MV-4-11 (cell line): ENCODE measurements around the gene LYVE1.

ENCODE experiments used
- DNase-seq: peaks from one replicate; lab custom pipeline; 2025; lab: John Stamatoyannopoulos, UW

LYVE1 gene

GRCh38 chr11:10520562-10520961, 47.9 kb downstream of the LYVE1 start:
- DNase-seq = no peak

DNA sequence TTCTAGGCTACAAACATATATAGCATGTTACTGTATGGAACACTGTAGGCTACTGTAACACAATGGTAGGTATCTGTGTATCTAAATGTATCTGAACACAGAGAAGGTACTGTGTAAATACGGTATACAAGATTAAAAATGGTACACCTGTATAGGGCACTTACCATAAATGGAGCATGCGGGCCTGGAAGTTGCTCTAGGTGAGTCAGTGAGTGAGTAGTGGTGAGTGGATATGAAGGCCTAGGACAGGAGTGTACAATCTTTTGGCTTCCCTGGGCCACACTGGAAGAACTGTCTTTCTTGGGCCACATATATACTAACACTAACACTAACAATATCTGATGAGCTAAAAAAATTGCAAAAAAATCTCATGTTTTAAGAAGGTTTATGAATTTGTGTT, 48.8 kb downstream of the LYVE1 start:
- DNase-seq = no peak

GRCh38 chr11:10518891-10519290, 49.6 kb downstream of the LYVE1 start:
- no peak for DNase-seq

DNA sequence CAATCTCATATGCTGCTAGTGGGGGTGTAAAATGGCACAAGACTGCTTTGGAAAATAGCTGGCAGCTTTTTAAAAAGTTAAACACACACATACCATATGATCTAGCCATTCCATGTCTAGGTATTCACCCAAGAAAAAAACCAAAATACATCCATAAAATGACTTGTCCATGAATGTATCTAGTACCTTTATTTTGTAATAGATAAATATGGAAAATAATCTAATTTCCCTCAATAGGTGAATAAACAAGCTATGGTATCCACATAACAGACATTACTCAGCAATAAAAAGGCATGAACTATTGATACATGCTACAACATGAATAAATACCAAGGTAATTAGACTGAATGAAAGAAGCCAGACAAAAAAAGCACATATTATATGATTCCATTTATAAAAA, 50.3 kb downstream of the LYVE1 start:
- DNase-seq = no peak

GRCh38 chr11:10515418-10515817, 53.0 kb downstream of the LYVE1 start:
- DNase-seq = no peak

- DNase-seq = no peak
Observed at GRCh38 chr11:10514709-10515108, 53.8 kb downstream of the LYVE1 start.

- DNase-seq = no peak
Observed at GRCh38 chr11:10514202-10514601, 54.3 kb downstream of the LYVE1 start.

DNA sequence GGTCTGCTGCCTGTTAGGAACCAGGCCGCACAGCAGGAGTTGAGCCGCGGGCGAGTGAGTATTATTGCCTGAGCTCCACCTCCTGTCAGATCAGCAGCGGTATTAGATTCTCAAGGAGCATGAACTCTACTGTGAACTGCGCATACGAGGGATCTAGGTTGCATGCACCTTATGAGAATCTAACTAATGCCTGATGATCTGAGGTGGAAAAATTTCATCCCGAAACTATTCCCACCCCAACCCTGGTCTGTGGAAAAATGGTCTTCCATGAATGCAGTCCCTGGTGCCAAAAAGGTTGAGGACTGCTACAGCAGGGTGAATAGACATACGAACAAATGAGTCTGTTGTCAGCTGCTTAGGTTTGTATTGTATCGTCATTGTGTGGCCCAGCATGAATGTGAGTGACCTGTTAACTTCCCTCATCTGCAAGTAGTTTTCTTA, 57.3 kb downstream of the LYVE1 start:
- no peak for DNase-seq
